ENCODE results near the gene MCHR1. TPM values are rescaled to one million over a fixed set of nuclear protein-coding genes. Genes with fewer than 3 reads are reported as not detected.
"Not testable (repeated sequence)": the region's sequence is repeated elsewhere in the genome, so short reads cannot be mapped to it uniquely, and the experiment has no call there.

The MCHR1 gene
- total and polyA plus RNA-seq, 9 of the 15 experiments (the other 6 are each of a cell fraction or from before 2014, with no cell fraction given): 0.03 to 0.50 TPM; not detected in 7

DNA sequence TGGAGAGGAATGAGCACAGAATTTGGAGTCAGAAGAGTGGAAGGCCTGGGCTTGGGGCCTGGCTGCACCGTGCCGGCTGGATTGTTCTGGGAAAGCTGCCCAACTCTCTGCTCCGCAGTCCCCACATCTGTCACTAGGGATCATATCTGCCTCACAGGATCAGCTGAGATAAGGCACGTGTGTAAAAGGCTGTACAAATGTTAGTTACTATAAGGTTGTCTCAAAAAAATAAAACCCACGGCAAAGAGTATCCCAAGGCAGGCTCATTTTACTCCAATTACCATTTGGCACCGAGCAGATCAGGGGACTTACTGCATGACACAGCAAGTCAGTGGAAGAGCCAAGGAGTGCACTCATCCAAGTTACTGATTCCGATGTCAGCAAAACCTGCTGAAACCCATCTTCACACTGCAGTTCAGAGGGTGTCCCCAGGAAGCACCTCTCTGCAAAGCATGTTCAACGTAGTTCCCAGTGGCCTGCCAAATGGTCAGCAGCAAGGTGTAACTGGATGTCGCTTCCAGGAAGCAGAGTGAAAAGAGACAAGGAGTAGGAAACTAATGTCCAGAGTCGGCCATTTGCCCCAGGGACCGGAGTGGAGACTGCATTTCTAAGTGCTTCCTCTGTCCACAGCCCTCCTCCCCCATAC, 24.6 kb upstream of the MCHR1 start (continued):
- TF ChIP-seq, protein P1, sequence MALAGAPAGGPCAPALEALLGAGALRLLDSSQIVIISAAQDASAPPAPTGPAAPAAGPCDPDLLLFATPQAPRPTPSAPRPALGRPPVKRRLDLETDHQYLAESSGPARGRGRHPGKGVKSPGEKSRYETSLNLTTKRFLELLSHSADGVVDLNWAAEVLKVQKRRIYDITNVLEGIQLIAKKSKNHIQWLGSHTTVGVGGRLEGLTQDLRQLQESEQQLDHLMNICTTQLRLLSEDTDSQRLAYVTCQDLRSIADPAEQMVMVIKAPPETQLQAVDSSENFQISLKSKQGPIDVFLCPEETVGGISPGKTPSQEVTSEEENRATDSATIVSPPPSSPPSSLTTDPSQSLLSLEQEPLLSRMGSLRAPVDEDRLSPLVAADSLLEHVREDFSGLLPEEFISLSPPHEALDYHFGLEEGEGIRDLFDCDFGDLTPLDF (CRISPR knock-in tag; IDR thresholded peaks at IDR 0.05): no peak
- TF ChIP-seq U2AF1 (optimal IDR thresholded peaks at IDR 0.05; ENCODE audit: low read depth, low read length) (no peak), HCFC1 (IDR thresholded peaks at IDR 0.05; ENCODE audit: low read depth, low read length) (no peak), NCOA6 (IDR thresholded peaks at IDR 0.05) (no peak), NFIC (IDR thresholded peaks at IDR 0.05) (peak; percentile 59; the same call in 1 of the 2 replicates), MYC (IDR thresholded peaks at IDR 0.05; ENCODE audit: low read depth, low read length) (no peak), MYC (CRISPR knock-in tag; IDR thresholded peaks at IDR 0.05; ENCODE audit: borderline replicate concordance, low read depth) (no peak), SRF (CRISPR knock-in tag; IDR thresholded peaks at IDR 0.05) (no peak), PHF8 (IDR thresholded peaks at IDR 0.05; ENCODE audit: borderline replicate concordance, low read length) (no peak), KLF1 (tag; IDR thresholded peaks at IDR 0.05) (no peak), EP300 (IDR thresholded peaks at IDR 0.05; ENCODE audit: low read length) (no peak), TAF7 (tag; IDR thresholded peaks at IDR 0.05) (no peak), CBX2 (IDR thresholded peaks at IDR 0.05; ENCODE audit: insufficient read depth, low read length, poor library complexity, severe bottlenecking) (no peak), NR2F6 (CRISPR knock-in tag; IDR thresholded peaks at IDR 0.05) (no peak), BCOR (IDR thresholded peaks at IDR 0.05) (0 out of 2 replicates have a peak, but pooled peaks have one; percentile 11)
- TF ChIP-seq, protein P2, sequence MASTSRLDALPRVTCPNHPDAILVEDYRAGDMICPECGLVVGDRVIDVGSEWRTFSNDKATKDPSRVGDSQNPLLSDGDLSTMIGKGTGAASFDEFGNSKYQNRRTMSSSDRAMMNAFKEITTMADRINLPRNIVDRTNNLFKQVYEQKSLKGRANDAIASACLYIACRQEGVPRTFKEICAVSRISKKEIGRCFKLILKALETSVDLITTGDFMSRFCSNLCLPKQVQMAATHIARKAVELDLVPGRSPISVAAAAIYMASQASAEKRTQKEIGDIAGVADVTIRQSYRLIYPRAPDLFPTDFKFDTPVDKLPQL (IDR thresholded peaks at IDR 0.05; ENCODE audit: extremely low read depth, insufficient read length): no peak
- TF ChIP-seq, protein P3, sequence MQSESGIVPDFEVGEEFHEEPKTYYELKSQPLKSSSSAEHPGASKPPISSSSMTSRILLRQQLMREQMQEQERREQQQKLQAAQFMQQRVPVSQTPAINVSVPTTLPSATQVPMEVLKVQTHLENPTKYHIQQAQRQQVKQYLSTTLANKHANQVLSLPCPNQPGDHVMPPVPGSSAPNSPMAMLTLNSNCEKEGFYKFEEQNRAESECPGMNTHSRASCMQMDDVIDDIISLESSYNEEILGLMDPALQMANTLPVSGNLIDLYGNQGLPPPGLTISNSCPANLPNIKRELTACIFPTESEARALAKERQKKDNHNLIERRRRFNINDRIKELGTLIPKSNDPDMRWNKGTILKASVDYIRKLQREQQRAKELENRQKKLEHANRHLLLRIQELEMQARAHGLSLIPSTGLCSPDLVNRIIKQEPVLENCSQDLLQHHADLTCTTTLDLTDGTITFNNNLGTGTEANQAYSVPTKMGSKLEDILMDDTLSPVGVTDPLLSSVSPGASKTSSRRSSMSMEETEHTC (IDR thresholded peaks at IDR 0.05): no peak

DNA sequence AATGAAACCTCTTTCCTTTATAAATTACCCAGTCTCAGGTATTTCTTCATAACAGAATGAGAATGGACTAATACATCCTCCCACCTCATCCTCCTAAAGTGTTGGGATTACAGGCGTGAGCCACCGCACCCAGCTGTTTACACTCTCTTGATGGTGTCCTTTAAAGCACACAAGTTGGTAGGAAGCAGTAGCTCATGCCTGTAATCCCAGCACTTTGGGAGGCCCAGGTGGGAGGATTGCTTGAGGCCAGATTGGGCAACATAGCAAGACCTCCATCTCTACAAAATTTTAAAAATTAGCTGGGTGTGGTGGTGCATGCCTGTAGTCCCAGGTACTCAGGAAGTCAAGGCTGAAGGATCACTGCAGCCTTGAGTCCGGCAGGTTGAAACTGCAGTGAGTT, 23.3 kb upstream of the MCHR1 start:
- intact Hi-C loops (cut with micrococcal nuclease): loop anchor here (10.0 kb wide), 1 partner anchor 239 kb away; no protein-coding TSS in a partner anchor
- H3K27ac ChIP-seq (ENCODE audit: extremely low read depth, low read depth, low read length); H3K4me3 ChIP-seq; BruUV-seq (replicated peaks); H3K79me2 ChIP-seq (ENCODE audit: control insufficient read depth, insufficient read depth, low read length); H4K20me1 ChIP-seq (replicated peaks; ENCODE audit: control insufficient read depth, insufficient read depth, low read length); H3K9ac ChIP-seq (ENCODE audit: insufficient read depth in 1 of 2, low read depth in 2 of 2, low read length in 2 of 2); FAIRE-seq; H3K9me3 ChIP-seq (replicated peaks; ENCODE audit: control insufficient read depth, insufficient read depth, low read depth, low read length); H3K36me3 ChIP-seq (ENCODE audit: control insufficient read depth, insufficient read depth, low read length); H3K9me1 ChIP-seq (ENCODE audit: control insufficient read depth, insufficient read depth, low read length); DNase-seq (ENCODE audit: extremely low read depth in 1 of 4, low spot score in 3 of 4); H3K27me3 ChIP-seq (ENCODE audit: control insufficient read depth in 2 of 2, insufficient read depth in 2 of 2, low read length in 2 of 2); H2AFZ ChIP-seq (ENCODE audit: low read depth, low read length); CTCF ChIA-PET (ENCODE audit: low intra/inter-chr PET ratio); H3K4me2 ChIP-seq (ENCODE audit: insufficient read depth, low read length); ATAC-seq: not testable (repeated sequence)
- peaks cover 18 to 31% of the 10 kb centered on the region in 2 experiments for H3K4me1 ChIP-seq (replicated peaks in 1 of 2; ENCODE audit: control insufficient read depth in 2 of 2, insufficient read depth in 2 of 2, low read length in 2 of 2)
- in situ Hi-C loops (cut with MboI): loop anchor here (10.0 kb wide), 1 partner anchor 239 kb away; no protein-coding TSS in a partner anchor
- WGBS (ENCODE audit: insufficient coverage, low coverage, missing lambda C conversion rate): 93% methylated on average over 2 of the region's 3 CpGs
- POLR2A ChIA-PET: interaction anchor here (0.6 kb wide), 1 partner anchor 933 kb away, joined by 3 read pairs; no protein-coding TSS in a partner anchor

All from K562 (cell line).